Head of caudate nucleus (tissue), 42 donors: ENCODE data around the gene OSBPL3.

Source experiments
- DNase-seq, 42 donors: peaks; one replicate each; pipeline versions ENCODE4 v3.0.0 to v3.0.0-alpha.2; 2020 to 2021; ENCODE audit warnings: mixed read lengths in 7 of 42
- intact Hi-C: fragments of 100-400 bp; cut with DNase I; formaldehyde crosslinking; loops from one replicate; pipeline ENCODE4 v1.15.0; 2022

The OSBPL3 gene

GRCh38 chr7:24762771-24763170, 217.2 kb downstream of the OSBPL3 start:
- DNase-seq, result no peak
- intact Hi-C loops, result no loop called here

GRCh38 chr7:24760968-24761367, 219.0 kb downstream of the OSBPL3 start:
- intact Hi-C loops, result no loop called here
- no peak for DNase-seq

GRCh38 chr7:24757353-24758275, 222.4 kb downstream of the OSBPL3 start, which contains the start of gene GSDME:
GSDME (minus strand) TSS chr7:24757464; CDS start chr7:24749774, 7,690 bp downstream.
- intact Hi-C loops, result no loop called here
- DNase-seq, result peak in 39 of 42 donors; percentile 6 to 87 (median 69)

GRCh38 chr7:24756545-24757352, 223.2 kb downstream of the OSBPL3 start:
- intact Hi-C loops, result no loop called here
- DNase-seq, result peak in 39 of 42 donors; percentile 13 to 85 (median 58)

- peak in 20 of 42 donors; percentile 18 to 60 (median 32) for DNase-seq
Measured at GRCh38 chr7:24755541-24756407, 224.2 kb downstream of the OSBPL3 start.

GRCh38 chr7:24754906-24755506, 225.0 kb downstream of the OSBPL3 start:
- intact Hi-C loops, result no loop called here
- no peak for DNase-seq

More at GRCh38 chr7:24755541-24756407, 224.2 kb downstream of the OSBPL3 start:
- intact Hi-C loops, result no loop called here

GRCh38 chr7:24752073-24752800, 227.7 kb downstream of the OSBPL3 start:
- DNase-seq, result no peak
- intact Hi-C loops, result no loop called here

- no peak for DNase-seq
Measured at GRCh38 chr7:24751484-24751883, 228.5 kb downstream of the OSBPL3 start.

GRCh38 chr7:24750441-24751055, 229.4 kb downstream of the OSBPL3 start:
- intact Hi-C loops, result no loop called here
- no peak for DNase-seq

More at GRCh38 chr7:24751484-24751883, 228.5 kb downstream of the OSBPL3 start:
- intact Hi-C loops, result no loop called here

GRCh38 chr7:24748521-24748920, 231.5 kb downstream of the OSBPL3 start:
- no peak for DNase-seq
- intact Hi-C loops, result no loop called here
